GM12891 (cell line): Measurements from ENCODE around the gene RAB3C.

Experiments
- PAX5 ChIP-seq: IDR thresholded peaks from 2 replicates; pipeline ENCODE4 v1.6.1; 2011; ENCODE audit warnings: low read length, moderate library complexity, mild to moderate bottlenecking; ENCODE audit not compliant: insufficient read depth, severe bottlenecking
- POLR2A ChIP-seq: IDR thresholded peaks from 2 replicates; pipeline ENCODE4 v1.6.1; 2011; ENCODE audit warnings: low read depth, low read length, control low read depth
- POLR2AphosphoS5 ChIP-seq: IDR thresholded peaks from 2 replicates; pipeline ENCODE4 v1.6.1; 2011; ENCODE audit warnings: low read depth, low read length, control low read depth
- POU2F2 ChIP-seq: IDR thresholded peaks from 2 replicates; pipeline ENCODE4 v1.6.1; 2011; ENCODE audit warnings: low read depth, mild to moderate bottlenecking, control low read depth, low read length, moderate library complexity
- SPI1 ChIP-seq: IDR thresholded peaks from 2 replicates; pipeline ENCODE4 v1.6.1; 2011; ENCODE audit warnings: low read depth, low read length, control low read depth
- TAF1 ChIP-seq: IDR thresholded peaks from 2 replicates; pipeline ENCODE4 v1.6.1; 2011; ENCODE audit warnings: low read depth, low read length, control low read depth

DNA sequence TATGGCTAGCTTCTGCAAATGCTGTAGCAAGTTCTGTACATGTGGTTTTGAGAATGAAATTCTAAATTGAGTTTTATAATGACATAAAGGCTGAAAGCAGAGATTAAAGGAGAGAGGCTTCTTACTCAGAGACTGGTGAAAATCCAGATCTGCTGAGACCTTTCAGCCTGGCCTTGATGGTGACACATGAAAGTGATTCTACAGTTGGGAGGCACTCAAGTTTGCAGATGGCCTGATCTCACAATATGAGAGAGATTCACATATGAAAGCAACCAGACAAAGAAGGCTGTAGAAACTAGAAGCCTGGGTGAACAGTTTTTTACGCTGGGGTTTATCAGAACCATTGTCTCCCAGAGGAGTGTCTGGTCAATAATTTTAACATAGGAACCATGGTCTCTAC is 49.0 kb downstream of the RAB3C start:
- TF ChIP-seq POLR2A (no peak), TAF1 (no peak), POLR2AphosphoS5 (no peak), SPI1 (no peak), POU2F2 (no peak), PAX5 (no peak)
